Endometrium (tissue), 2 donors: ENCODE data around the gene SLAIN2.

Source experiments
- FAIRE-seq: peaks from 2 replicates; lab custom pipeline; 2012; peaks lifted over from hg19 to GRCh38; lab: Jason Lieb, UNC
- donor health status: control.
- donor health status: control.

The SLAIN2 gene

GRCh38 chr4:48334900-48335384 lies 6.4 kb upstream of the SLAIN2 start:
- no peak for FAIRE-seq

DNA sequence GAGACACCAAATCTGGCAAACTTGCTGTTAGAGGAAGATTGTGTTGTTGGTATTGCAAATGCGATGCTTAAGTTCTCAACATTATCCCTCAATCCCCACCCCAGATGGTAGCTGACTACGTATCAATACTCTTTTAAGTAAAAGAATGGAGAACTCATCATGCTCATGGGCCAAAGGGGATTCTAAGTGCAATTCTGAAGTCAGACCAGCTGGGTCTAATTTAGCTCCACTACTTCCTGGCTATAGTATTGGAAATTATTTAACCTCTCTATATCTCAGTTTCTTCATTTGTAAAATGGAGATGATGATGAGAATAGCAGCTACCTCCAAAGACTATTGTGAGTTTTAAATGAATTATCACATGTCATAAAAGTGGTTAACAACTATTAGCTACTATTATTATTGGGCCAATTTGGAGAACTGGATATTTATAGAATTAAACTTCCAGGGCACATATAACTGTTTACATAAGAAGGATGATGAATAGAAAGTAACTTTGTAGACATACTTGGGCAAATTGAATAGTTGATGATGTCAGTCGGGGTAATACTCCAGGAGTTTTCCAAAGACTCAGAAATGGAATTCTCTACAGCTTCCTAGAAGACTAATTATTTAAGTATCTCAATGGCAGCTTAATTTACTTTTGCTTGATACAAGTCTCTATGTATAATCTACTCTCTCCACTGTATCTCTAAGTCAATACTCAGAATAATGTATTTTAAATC lies 5.0 kb upstream of the SLAIN2 start:
- FAIRE-seq = no peak

- FAIRE-seq = no peak
These were observed 3.6 kb upstream of the SLAIN2 start for GRCh38 chr4:48337731-48338130.

DNA sequence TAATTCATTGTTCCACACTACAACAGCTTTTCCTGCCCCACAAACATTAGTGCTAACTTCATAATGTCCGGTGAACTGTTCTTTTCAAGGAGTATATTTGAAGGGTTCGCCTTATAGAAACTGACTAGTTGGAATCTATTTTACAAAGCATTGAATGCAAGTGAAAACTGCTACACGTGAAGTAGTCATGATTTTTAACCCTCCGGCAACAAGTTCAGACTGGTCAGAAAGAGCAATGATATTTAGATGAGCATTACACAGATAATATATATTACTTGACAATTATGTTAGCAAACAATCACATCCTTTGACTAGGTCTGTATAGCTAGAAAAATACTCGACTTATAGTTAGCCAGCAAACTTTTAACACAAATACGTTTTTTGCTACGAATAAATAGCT lies 1.7 kb upstream of the SLAIN2 start:
- FAIRE-seq = no peak

- peak; percentile 72 for FAIRE-seq
These were observed 909 bp upstream of the SLAIN2 start for GRCh38 chr4:48340276-48340964.

GRCh38 chr4:48341776-48342605 lies 662 bp downstream of the SLAIN2 start:
- FAIRE-seq = no peak

DNA sequence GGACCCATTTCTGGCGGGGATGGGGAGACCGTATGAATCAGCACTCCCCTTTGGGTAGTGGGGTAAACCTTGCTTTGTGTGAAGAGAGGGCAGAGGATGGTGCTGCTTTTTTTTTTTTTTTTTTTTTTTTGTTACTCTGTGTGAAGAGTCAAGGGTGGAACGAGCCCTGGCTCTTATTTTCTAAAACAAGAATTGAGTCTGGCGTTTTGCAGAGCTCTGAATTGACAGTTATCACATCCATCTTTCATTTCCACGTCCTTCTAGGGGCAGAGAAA lies 1.2 kb downstream of the SLAIN2 start:
- no peak for FAIRE-seq

- no peak for FAIRE-seq
These were observed 1.7 kb downstream of the SLAIN2 start for GRCh38 chr4:48343035-48343434.

GRCh38 chr4:48343551-48343950 lies 2.2 kb downstream of the SLAIN2 start:
- no peak for FAIRE-seq

DNA sequence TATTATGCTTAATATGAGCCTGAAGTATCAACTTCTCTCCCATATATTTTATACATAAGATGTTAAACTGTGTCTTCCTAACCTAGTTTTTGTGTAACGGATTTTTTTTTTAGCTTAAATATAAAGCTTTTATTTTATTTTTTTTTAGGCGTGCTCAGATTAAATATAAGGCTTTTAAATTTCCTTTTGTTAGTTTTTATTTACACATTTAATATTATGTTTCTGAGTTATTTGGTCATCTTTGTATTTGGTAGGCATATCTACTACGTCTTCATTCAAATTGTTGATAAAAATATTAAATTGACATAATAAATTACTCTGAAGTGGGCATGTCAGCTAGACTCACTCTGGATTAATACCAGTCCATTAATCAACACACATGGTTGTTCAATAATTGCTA lies 4.2 kb downstream of the SLAIN2 start:
- FAIRE-seq = peak; percentile 53

- no peak for FAIRE-seq
These were observed 5.3 kb downstream of the SLAIN2 start for GRCh38 chr4:48346594-48346993.

DNA sequence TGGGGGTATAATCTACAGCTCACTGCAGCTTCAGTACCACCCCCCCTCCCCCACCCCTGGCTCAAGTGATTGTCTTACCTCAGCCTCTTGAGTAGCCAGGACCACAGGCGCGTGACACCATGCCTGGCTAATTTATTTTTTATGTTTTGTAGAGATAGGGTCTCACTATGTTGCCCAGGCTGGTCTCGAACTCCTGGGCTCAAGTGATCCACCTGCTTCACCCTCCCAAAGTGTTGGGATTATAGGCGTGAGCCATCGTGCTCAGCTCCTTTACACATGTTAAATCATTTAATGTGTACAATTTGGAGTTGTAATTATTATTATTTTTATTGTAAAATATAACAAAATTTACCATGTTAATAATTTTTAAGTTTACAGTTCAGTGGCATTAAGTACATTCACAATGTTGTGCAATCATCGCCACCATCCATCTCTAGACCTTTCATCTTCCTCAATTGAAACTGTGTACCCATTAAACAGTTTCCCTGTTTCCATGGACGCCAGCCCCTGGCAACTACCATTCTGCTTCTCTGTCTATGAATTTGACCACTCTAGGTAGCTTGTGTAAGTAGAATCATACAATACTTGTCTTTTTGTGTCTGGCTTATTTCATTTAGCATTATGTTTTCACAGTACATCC lies 6.1 kb downstream of the SLAIN2 start:
- FAIRE-seq = no peak

DNA sequence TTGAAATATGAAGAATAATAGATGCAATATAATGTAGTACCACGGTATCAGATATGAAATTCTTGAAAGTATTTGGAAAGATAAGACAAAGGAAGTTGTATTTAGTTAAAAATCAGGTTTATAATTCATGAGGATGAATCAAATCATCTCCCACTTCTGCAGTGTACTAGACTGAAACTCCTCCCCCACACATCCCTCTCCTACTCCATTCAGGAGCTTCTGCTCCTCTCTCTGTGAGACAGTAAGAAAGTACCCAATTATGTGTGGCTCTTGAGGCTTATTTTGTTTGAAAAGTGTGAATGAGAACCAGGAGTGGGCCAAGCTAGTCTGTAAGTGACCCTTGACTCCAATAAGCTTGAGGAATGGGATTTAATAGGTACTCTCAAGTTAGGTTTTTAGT lies 9.5 kb downstream of the SLAIN2 start:
- FAIRE-seq = no peak

- no peak for FAIRE-seq
These were observed 11.5 kb downstream of the SLAIN2 start for GRCh38 chr4:48352793-48353192.

DNA sequence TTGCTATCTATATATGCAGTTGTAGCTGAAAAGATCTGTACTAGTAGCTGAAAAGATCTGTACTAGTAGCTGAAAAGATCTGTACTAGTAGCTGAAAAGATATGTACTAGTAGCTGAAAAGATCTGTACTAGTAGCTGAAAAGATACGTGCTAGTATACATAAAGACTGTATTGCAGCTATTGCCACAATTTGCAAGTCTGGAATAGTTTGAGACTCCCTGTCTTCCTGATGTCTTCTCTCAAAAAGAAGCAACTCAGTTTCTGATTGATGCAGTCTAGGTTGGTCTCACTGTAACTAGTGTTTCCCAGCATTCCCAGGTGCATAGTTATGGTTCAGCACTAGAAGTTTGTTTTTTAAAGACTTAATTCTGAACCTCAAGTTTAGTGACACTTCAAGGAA lies 15.0 kb downstream of the SLAIN2 start:
- no peak for FAIRE-seq

DNA sequence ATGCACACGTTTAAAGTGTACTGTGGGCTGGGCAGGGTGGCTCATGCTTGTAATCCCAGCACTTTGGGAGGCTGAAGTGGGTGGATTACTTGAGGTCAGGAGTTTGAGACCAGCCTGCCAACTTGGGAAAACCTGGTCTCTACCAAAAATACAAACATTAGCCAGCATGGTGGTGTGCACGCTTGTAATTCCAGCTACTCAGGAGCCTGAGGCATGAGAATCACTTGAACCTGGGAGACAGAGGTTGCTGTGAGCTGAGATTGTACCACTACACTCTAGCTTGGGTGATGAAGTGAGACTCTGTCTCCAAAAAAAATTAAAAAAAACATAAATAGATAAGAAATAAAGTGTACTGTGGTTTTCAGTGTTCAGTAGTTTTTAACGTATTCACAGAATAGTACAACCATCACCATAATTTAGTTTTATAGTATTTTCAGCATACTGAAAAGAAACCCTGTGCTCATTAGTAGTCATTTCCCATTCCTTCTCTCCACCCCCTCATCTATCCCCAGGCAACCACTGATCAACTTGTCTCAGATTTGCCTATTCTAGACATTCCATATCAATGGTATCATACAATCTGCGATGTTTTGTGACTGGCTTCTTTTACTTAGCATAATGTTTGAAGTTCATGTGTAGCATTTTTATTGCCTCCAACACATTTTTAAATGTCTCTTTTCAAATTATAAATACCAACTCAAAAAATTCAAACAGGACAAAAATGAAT lies 19.1 kb downstream of the SLAIN2 start:
- no peak for FAIRE-seq

DNA sequence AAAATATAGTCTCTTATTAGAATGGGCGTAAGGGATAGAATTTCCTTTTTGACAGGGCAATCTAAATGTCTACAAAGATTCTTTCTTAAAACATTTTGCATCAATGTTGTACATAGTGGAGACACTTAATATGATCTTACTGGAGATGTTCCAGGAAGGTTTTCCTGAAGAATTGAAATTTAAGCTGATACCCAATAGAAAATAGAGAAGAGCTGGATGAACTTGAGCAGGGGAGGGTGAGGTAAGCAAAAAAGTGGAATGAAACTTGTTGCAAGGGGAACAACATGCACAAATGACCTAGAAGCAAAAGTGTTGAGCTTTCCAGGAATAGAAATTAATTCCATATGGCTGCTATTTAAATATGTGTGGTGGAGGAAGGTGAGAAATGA lies 19.7 kb downstream of the SLAIN2 start:
- FAIRE-seq = no peak

GRCh38 chr4:48366611-48367010 lies 25.3 kb downstream of the SLAIN2 start:
- peak; percentile 70 for FAIRE-seq

- FAIRE-seq = no peak
These were observed 25.7 kb downstream of the SLAIN2 start for GRCh38 chr4:48367016-48367415.

- FAIRE-seq = no peak
These were observed 27.1 kb downstream of the SLAIN2 start for GRCh38 chr4:48368389-48368788.

- FAIRE-seq = no peak
These were observed 27.9 kb downstream of the SLAIN2 start for GRCh38 chr4:48369248-48369647.

DNA sequence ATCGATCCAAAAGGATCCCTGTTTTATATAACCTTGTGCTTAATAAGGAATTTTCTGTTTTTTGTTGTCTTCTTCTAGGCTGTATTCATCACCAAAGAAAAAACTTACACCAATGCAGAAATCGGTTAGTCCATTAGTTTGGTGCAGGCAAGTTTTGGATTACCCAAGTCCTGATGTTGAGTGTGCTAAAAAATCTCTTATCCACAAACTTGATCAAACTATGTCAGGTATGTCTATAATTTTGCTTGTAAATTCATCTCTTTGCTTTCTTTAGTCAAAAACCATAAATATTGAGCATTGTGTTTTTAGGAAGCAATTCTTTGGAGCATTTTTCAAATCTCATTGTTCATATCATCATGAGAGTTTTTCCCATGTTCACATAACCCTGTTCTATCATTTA lies 28.4 kb downstream of the SLAIN2 start:
- FAIRE-seq = no peak
